Measurements from ENCODE around the gene MUC4. TPM values are rescaled to one million over a fixed set of nuclear protein-coding genes. Genes with fewer than 3 reads are reported as not detected.

Gene MUC4
- polyA plus RNA-seq, 3 donors, result not detected

DNA sequence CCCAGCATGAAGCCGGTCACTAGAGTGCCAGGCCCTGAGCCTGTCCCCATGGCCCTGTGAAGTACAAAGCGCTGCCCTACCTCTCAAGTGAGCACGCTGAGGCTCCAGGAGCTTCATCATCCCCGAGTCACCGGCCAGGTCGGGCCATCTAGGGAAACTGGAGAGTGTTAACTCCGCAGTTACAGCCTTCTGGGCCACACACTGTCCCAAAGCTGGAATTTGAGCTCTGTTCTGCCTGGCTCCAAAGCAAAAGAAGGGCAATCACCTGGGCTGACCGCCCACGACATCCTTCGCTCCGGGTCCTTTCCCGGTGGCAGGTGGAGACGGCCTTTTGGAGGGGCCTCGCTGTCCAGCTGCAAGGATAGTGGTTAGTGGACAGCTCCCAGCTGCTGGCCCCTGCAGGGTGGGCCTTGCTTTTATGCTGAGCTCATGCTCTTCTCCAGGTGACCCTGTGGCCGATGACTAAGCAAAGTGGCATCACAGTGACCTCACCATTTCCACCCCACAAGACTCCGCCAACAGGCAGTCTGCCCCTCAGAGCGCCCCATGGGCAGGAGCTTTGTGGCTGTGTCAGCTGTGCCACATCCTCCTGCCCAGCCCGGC lies 3.5 kb upstream of the MUC4 start:
- H3K36me3 ChIP-seq (replicated peaks in 1 of 2; ENCODE audit: control insufficient read depth in 1 of 2, insufficient read depth in 2 of 2, low read length in 2 of 2), result no peaks in the 10 kb centered on the region
- H4K20me1 ChIP-seq (ENCODE audit: insufficient read depth, low read length), result no peaks in the 10 kb centered on the region
- Mint-ChIP-seq H3K27me3 (ENCODE audit: low read depth in 3 of 3) (peaks cover 2 to 11% (median 6%) of the 10 kb centered on the region in 3 donors), H3K36me3 (no peaks in the 10 kb centered on the region), H3K9me3 (peaks cover 0 to 4% (median 0%) of the 10 kb centered on the region in 7 donors), H3K4me1 (no peaks in the 10 kb centered on the region), H3K4me3 (no peak overlapping the region), H3K27ac (peak overlapping the region in 1 of 7 donors; percentile 36)
- H3K4me3 ChIP-seq (replicated peaks in 1 of 3; ENCODE audit: low read depth in 2 of 3, low read length in 3 of 3), result no peak overlapping the region
- no peak overlapping the region for H3K9ac ChIP-seq (ENCODE audit: insufficient read depth, low read length, poor library complexity, severe bottlenecking)
- TF ChIP-seq, protein P1, sequence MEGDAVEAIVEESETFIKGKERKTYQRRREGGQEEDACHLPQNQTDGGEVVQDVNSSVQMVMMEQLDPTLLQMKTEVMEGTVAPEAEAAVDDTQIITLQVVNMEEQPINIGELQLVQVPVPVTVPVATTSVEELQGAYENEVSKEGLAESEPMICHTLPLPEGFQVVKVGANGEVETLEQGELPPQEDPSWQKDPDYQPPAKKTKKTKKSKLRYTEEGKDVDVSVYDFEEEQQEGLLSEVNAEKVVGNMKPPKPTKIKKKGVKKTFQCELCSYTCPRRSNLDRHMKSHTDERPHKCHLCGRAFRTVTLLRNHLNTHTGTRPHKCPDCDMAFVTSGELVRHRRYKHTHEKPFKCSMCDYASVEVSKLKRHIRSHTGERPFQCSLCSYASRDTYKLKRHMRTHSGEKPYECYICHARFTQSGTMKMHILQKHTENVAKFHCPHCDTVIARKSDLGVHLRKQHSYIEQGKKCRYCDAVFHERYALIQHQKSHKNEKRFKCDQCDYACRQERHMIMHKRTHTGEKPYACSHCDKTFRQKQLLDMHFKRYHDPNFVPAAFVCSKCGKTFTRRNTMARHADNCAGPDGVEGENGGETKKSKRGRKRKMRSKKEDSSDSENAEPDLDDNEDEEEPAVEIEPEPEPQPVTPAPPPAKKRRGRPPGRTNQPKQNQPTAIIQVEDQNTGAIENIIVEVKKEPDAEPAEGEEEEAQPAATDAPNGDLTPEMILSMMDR (IDR thresholded peaks at IDR 0.05), result no peak
- H3K9me3 ChIP-seq (replicated peaks in 1 of 2; ENCODE audit: control insufficient read depth in 1 of 2, insufficient read depth in 1 of 2, low read length in 2 of 2), result no peaks in the 10 kb centered on the region
- H3K27ac ChIP-seq (ENCODE audit: low read depth in 1 of 2, low read length in 2 of 2), result no peak overlapping the region
- H2AFZ ChIP-seq (ENCODE audit: insufficient read depth, low read depth, low read length, poor library complexity, severe bottlenecking), result no peak overlapping the region
- H3K4me1 ChIP-seq (ENCODE audit: control insufficient read depth in 1 of 2, insufficient read depth in 2 of 2, low read length in 2 of 2), result no peaks in the 10 kb centered on the region
- WGBS (ENCODE audit: insufficient coverage), result 83% methylated on average over 17 of the region's 18 CpGs
- no peaks in the 10 kb centered on the region for H3K79me2 ChIP-seq (ENCODE audit: insufficient read depth, low read length)
- H3K4me2 ChIP-seq (replicated peaks; ENCODE audit: extremely low read depth, low read length, poor library complexity, severe bottlenecking), result no peak overlapping the region
- no peak for DNase-seq
- H3K27me3 ChIP-seq (ENCODE audit: control insufficient read depth in 2 of 2, insufficient read depth in 2 of 2, low read length in 2 of 2), result no peaks in the 10 kb centered on the region
- intact Hi-C loops (cut with micrococcal nuclease), result no loop called here

DNA sequence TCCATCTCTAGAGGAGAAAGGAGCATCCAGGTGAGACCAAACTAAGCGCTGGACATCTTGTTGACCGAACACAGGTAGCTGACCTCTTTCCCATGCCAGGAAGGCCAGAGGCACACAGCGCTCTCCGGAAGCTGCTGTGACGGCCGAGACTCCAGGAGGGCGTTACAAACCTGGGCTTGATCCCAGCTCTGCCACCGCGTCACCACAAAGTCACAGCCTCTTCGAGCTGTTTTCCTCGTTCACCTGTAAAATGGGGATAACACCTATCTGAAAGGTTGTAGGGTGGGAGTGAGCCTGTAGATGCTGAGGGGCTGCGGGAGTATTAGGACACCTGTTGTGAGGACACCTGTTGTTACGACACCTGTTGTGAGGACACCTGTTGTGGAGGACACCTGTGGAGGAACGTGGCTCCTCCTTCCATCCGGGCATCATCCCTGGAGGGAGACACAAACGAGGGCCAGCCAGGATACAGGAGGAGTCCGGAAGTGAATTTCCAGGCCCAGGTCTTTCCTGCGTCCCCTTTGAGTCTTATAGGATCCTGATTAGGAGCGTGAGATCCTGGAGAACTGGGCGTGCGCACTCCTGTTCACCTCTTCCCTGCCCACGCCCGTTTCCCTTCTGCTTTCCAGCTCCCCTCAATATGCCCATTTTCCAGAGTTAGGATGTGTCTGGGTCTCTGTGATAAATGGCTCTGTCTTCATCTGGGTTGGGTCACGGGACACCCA lies 2.3 kb upstream of the MUC4 start:
- TF ChIP-seq, protein P1 (IDR thresholded peaks at IDR 0.05), result no peak
- no peaks in the 10 kb centered on the region for H4K20me1 ChIP-seq (ENCODE audit: insufficient read depth, low read length)
- Mint-ChIP-seq H3K9me3 (peaks cover 0 to 2% (median 0%) of the 10 kb centered on the region in 7 donors), H3K27ac (peak overlapping the region in 1 of 7 donors; percentile 37), H3K4me3 (no peak overlapping the region), H3K36me3 (no peaks in the 10 kb centered on the region), H3K27me3 (ENCODE audit: low read depth in 3 of 3) (peaks cover 1 to 14% (median 5%) of the 10 kb centered on the region in 3 donors), H3K4me1 (no peaks in the 10 kb centered on the region)
- H3K4me3 ChIP-seq (replicated peaks in 1 of 3; ENCODE audit: low read depth in 2 of 3, low read length in 3 of 3), result no peak overlapping the region
- H3K9ac ChIP-seq (ENCODE audit: insufficient read depth, low read length, poor library complexity, severe bottlenecking), result no peak overlapping the region
- H3K79me2 ChIP-seq (ENCODE audit: insufficient read depth, low read length), result no peaks in the 10 kb centered on the region
- no peak overlapping the region for H2AFZ ChIP-seq (ENCODE audit: insufficient read depth, low read depth, low read length, poor library complexity, severe bottlenecking)
- H3K9me3 ChIP-seq (replicated peaks in 1 of 2; ENCODE audit: control insufficient read depth in 1 of 2, insufficient read depth in 1 of 2, low read length in 2 of 2), result no peaks in the 10 kb centered on the region
- 95% methylated on average over 19 of the region's 24 CpGs for WGBS (ENCODE audit: insufficient coverage)
- no peak overlapping the region for H3K4me2 ChIP-seq (replicated peaks; ENCODE audit: extremely low read depth, low read length, poor library complexity, severe bottlenecking)
- H3K27ac ChIP-seq (ENCODE audit: low read depth in 1 of 2, low read length in 2 of 2), result no peak overlapping the region
- H3K36me3 ChIP-seq (replicated peaks in 1 of 2; ENCODE audit: control insufficient read depth in 1 of 2, insufficient read depth in 2 of 2, low read length in 2 of 2), result no peaks in the 10 kb centered on the region
- no peaks in the 10 kb centered on the region for H3K4me1 ChIP-seq (ENCODE audit: control insufficient read depth in 1 of 2, insufficient read depth in 2 of 2, low read length in 2 of 2)
- no peak for DNase-seq
- intact Hi-C loops (cut with micrococcal nuclease), result no loop called here
- no peaks in the 10 kb centered on the region for H3K27me3 ChIP-seq (ENCODE audit: control insufficient read depth in 2 of 2, insufficient read depth in 2 of 2, low read length in 2 of 2)

All from CD14-positive monocyte (primary cell).